Uterus (tissue), 2 donors: ENCODE results near the gene ACTR8.

ENCODE experiments used
- POLR2A ChIP-seq, 2 donors: fragments of 450-650 bp; IDR thresholded peaks; one replicate each; pipeline ENCODE4 v1.6.1; 2016; ENCODE audit warnings: antibody characterized with exemption in 2 of 2, mild to moderate bottlenecking in 1 of 2, moderate library complexity in 1 of 2
- TF ChIP-seq, protein P1 (sequence below), 4 experiments: fragments of 200-600 bp in 2 of 4; fragments of 450-650 bp in 2 of 4; sonication (generic) in 2 of 4; IDR thresholded peaks; one replicate each; pipeline ENCODE4 v1.5.1; 2016 to 2019; ENCODE audit warnings: antibody characterized with exemption in 4 of 4, mild to moderate bottlenecking in 2 of 4, moderate library complexity in 1 of 4

DNA sequence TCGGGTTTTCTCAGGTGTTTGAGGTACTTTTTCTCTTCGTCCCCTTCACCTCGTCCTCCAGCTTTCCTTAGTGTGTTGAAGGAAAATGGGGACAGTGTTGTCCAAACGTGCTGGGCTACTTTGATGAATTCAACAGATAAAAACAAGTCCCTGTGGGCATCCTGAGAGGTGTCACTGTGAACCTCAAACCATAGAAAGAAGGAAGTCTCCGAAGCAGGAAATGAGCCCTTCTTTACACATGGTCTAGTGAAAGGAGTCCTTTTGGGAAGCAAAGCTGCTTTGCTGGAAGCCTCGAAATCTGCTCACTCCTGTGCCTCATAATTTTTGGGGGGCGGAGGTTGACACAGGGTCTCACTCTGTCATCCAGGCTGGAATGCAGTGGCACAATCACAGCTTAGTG lies 25.0 kb downstream of the ACTR8 start:
- TF ChIP-seq POLR2A (IDR thresholded peaks at IDR 0.05), result no peak
- TF ChIP-seq, protein P1, sequence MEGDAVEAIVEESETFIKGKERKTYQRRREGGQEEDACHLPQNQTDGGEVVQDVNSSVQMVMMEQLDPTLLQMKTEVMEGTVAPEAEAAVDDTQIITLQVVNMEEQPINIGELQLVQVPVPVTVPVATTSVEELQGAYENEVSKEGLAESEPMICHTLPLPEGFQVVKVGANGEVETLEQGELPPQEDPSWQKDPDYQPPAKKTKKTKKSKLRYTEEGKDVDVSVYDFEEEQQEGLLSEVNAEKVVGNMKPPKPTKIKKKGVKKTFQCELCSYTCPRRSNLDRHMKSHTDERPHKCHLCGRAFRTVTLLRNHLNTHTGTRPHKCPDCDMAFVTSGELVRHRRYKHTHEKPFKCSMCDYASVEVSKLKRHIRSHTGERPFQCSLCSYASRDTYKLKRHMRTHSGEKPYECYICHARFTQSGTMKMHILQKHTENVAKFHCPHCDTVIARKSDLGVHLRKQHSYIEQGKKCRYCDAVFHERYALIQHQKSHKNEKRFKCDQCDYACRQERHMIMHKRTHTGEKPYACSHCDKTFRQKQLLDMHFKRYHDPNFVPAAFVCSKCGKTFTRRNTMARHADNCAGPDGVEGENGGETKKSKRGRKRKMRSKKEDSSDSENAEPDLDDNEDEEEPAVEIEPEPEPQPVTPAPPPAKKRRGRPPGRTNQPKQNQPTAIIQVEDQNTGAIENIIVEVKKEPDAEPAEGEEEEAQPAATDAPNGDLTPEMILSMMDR (IDR thresholded peaks at IDR 0.05), result no peak
